Mesenchymal stem cell (in vitro differentiated cells and primary cell): ENCODE measurements around the gene BRME1.

Experiments used
- DNase-seq: peaks from one replicate; pipeline ENCODE4 v3.0.0-alpha.2; 2013
- H2AFZ ChIP-seq: one replicate; pipeline ENCODE4 v1.6.1; 2013; ENCODE audit warnings: low read depth, mild to moderate bottlenecking, control low read depth, inconsistent platforms, low read length, moderate library complexity
- H2AK5ac ChIP-seq: 2 replicates; pipeline ENCODE4 v1.6.1; 2013; ENCODE audit warnings: low read length, moderate library complexity, mild to moderate bottlenecking, inconsistent platforms; ENCODE audit not compliant: severe bottlenecking
- H2BK120ac ChIP-seq: one replicate; pipeline ENCODE4 v1.6.1; 2013; ENCODE audit warnings: low read depth, mild to moderate bottlenecking, inconsistent platforms, low read length, moderate library complexity
- H2BK12ac ChIP-seq, 2 experiments: one replicate each; pipeline ENCODE4 v1.6.1; 2013; ENCODE audit warnings: inconsistent platforms in 2 of 2, low read length in 2 of 2, mild to moderate bottlenecking in 2 of 2, moderate library complexity in 2 of 2, control low read depth in 1 of 2
- H2BK15ac ChIP-seq: one replicate; pipeline ENCODE4 v1.6.1; 2013; ENCODE audit warnings: mild to moderate bottlenecking, low read depth, inconsistent platforms; ENCODE audit not compliant: poor library complexity, severe bottlenecking
- H2BK5ac ChIP-seq: 2 replicates; pipeline ENCODE4 v1.6.1; 2013; ENCODE audit warnings: low read depth, mild to moderate bottlenecking, low read length, control low read depth, inconsistent platforms; ENCODE audit not compliant: poor library complexity, severe bottlenecking
- H3K14ac ChIP-seq, 2 experiments: one replicate each; pipeline ENCODE4 v1.6.1; 2013; ENCODE audit warnings: inconsistent platforms in 2 of 2, low read length in 2 of 2, control low read depth in 1 of 2, mild to moderate bottlenecking in 1 of 2, moderate library complexity in 1 of 2
- H3K18ac ChIP-seq, 2 experiments: one replicate each; pipeline ENCODE4 v1.6.1; 2013; ENCODE audit warnings: inconsistent platforms in 2 of 2, low read length in 2 of 2, control low read depth in 1 of 2, low read depth in 1 of 2, mild to moderate bottlenecking in 1 of 2
- H3K23ac ChIP-seq, 2 experiments: one replicate each; pipeline ENCODE4 v1.6.1; 2013; ENCODE audit warnings: inconsistent platforms in 2 of 2, low read length in 2 of 2, mild to moderate bottlenecking in 2 of 2, moderate library complexity in 2 of 2, control low read depth in 1 of 2
- H3K27ac ChIP-seq: 2 replicates; pipeline ENCODE4 v1.5.1; 2013; ENCODE audit warnings: mild to moderate bottlenecking, moderate library complexity, low read length, control low read depth, inconsistent platforms; ENCODE audit not compliant: poor library complexity, severe bottlenecking
- H3K27me3 ChIP-seq, 2 experiments: 2 replicates each; pipeline versions ENCODE4 v1.6.1 to v1.7.0; 2013; ENCODE audit warnings: low read length in 2 of 2, mild to moderate bottlenecking in 2 of 2, moderate library complexity in 2 of 2, control low read depth in 1 of 2, inconsistent platforms in 1 of 2; ENCODE audit not compliant: control insufficient read depth in 1 of 2, insufficient read depth in 1 of 2
- H3K36me3 ChIP-seq, 2 experiments: 2 replicates each; pipeline versions ENCODE4 v1.6.1 to v1.7.0; 2013; ENCODE audit warnings: low read length in 2 of 2, control low read depth in 1 of 2, inconsistent platforms in 1 of 2, low read depth in 1 of 2, mild to moderate bottlenecking in 1 of 2; ENCODE audit not compliant: insufficient read depth in 2 of 2, control insufficient read depth in 1 of 2
- H3K4ac ChIP-seq, 2 experiments: one replicate each; pipeline ENCODE4 v1.6.1; 2013; ENCODE audit warnings: inconsistent platforms in 2 of 2, low read length in 2 of 2, mild to moderate bottlenecking in 2 of 2, moderate library complexity in 2 of 2, control low read depth in 1 of 2, low read depth in 1 of 2
- H3K4me1 ChIP-seq: 2 replicates; pipeline ENCODE4 v1.6.1; 2013; ENCODE audit warnings: low read depth, low read length, control low read depth; ENCODE audit not compliant: control insufficient read depth, insufficient read depth
- H3K4me2 ChIP-seq: 2 replicates; pipeline ENCODE4 v1.6.1; 2013; ENCODE audit warnings: low read length, mild to moderate bottlenecking, inconsistent platforms; ENCODE audit not compliant: poor library complexity, severe bottlenecking
- H3K4me3 ChIP-seq, 2 experiments: 2 replicates each; pipeline versions ENCODE4 v1.5.1 to v1.7.0; 2013; ENCODE audit warnings: low read length in 2 of 2, mild to moderate bottlenecking in 2 of 2, control low read depth in 1 of 2, low read depth in 1 of 2; ENCODE audit not compliant: insufficient read depth in 1 of 2
- H3K79me1 ChIP-seq: replicated peaks from 2 replicates; pipeline ENCODE4 v1.6.1; 2013; ENCODE audit warnings: mild to moderate bottlenecking, control low read depth, low read length, inconsistent platforms; ENCODE audit not compliant: poor library complexity, severe bottlenecking
- H3K9ac ChIP-seq: 2 replicates; pipeline ENCODE4 v1.7.0; 2013; ENCODE audit warnings: mild to moderate bottlenecking, low read length, moderate library complexity
- H3K9me3 ChIP-seq: 2 replicates; pipeline ENCODE4 v1.7.0; 2013; ENCODE audit warnings: mild to moderate bottlenecking, low read length; ENCODE audit not compliant: control insufficient read depth
- H4K8ac ChIP-seq: one replicate; pipeline ENCODE4 v1.6.1; 2013; ENCODE audit warnings: inconsistent platforms, mild to moderate bottlenecking, low read length, moderate library complexity
- H4K91ac ChIP-seq: one replicate; pipeline ENCODE4 v1.6.1; 2013; ENCODE audit warnings: mild to moderate bottlenecking, low read length, inconsistent platforms
- WGBS: methylation state at CpG from one replicate; pipeline ENCODE4 v1.1.7; 2013; ENCODE audit warnings: mixed read lengths; 5-methylcytosine and 5-hydroxymethylcytosine counted together

The BRME1 gene

GRCh38 chr19:13906910-13907309, 993 bp upstream of the BRME1 start:
- Histone ChIP-seq H3K9ac (peak overlapping the region; percentile 86), H2BK120ac (no peak overlapping the region), H4K91ac (no peak overlapping the region), H2BK15ac (no peak overlapping the region), H3K23ac (no peak overlapping the region), H3K9me3 (no peaks in the 10 kb centered on the region), H2BK5ac (no peak overlapping the region), H2BK12ac (no peak overlapping the region), H2AK5ac (peak overlapping the region; percentile 27), H3K27me3 (no peaks in the 10 kb centered on the region), H4K8ac (no peak overlapping the region), H3K4ac (no peak overlapping the region), H3K18ac (peak overlapping the region in 1 of 2 experiments; percentile 43), H2AFZ (no peak overlapping the region), H3K4me3 (peak overlapping the region; percentile 83 to 86), H3K14ac (no peak overlapping the region), H3K27ac (no peak overlapping the region), H3K79me1 (peaks cover 7% of the 10 kb centered on the region), H3K4me1 (peaks cover 13% of the 10 kb centered on the region), H3K36me3 (peaks cover 7 to 13% of the 10 kb centered on the region in 2 experiments), H3K4me2 (peak overlapping the region; percentile 88)
- WGBS = 99% methylated on average over 4 of the region's 5 CpGs
- DNase-seq = no peak

- H3K27ac ChIP-seq = no peak overlapping the region
- peak overlapping the region; percentile 33 for H2AFZ ChIP-seq
- H2AK5ac ChIP-seq = no peak overlapping the region
- H4K91ac ChIP-seq = peak overlapping the region; percentile 39
- H2BK5ac ChIP-seq = no peak overlapping the region
- H3K14ac ChIP-seq = peak overlapping the region in 1 of 2 experiments; percentile 74
- no peak overlapping the region for H2BK15ac ChIP-seq
- WGBS = 21% methylated on average over 13 of the region's 13 CpGs
- H3K27me3 ChIP-seq = no peaks in the 10 kb centered on the region
- peaks cover 7% of the 10 kb centered on the region for H3K79me1 ChIP-seq
- H3K9ac ChIP-seq = peak overlapping the region; percentile 86
- H2BK120ac ChIP-seq = peak overlapping the region; percentile 49
- peak overlapping the region in 1 of 2 experiments; percentile 97 for H3K18ac ChIP-seq
- H3K9me3 ChIP-seq = no peaks in the 10 kb centered on the region
- H4K8ac ChIP-seq = peak overlapping the region; percentile 97
- H3K23ac ChIP-seq = no peak overlapping the region
- H2BK12ac ChIP-seq = no peak overlapping the region
- DNase-seq = no peak
- peaks cover 13% of the 10 kb centered on the region for H3K4me1 ChIP-seq
- peak overlapping the region in 1 of 2 experiments; percentile 40 for H3K4ac ChIP-seq
- peak overlapping the region; percentile 88 for H3K4me2 ChIP-seq
- H3K4me3 ChIP-seq = peak overlapping the region; percentile 83 to 86
- peaks cover 7 to 12% of the 10 kb centered on the region in 2 experiments for H3K36me3 ChIP-seq
Observed at GRCh38 chr19:13906521-13906904, 596 bp upstream of the BRME1 start.

DNA sequence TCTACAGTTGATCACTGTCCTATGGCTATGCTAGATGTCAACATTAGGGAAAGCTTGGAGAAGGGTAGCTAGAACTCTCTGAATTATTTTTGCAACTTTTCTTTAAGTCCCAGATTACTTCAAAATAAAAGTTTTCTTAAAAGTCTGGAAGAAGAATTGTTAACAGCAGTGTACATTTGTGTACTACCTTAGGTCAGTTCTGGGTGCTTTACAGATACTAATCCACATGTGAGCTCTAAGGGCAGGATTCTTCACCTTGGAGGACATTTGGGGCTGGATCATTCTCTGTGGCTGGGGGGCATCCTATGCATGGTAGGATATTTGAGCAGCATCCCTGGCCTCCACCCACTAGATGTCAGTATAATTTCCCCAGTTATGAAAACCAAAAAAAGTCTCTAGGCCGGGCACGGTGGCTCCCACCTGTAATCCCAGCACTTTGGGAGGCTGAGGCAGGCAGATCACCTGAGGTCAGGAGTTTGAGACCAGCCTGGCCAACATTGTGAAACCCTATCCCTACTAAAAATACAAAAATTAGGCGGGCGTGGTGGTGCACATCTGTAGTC, 2.8 kb downstream of the BRME1 start:
- no peak overlapping the region for H4K91ac ChIP-seq
- H3K14ac ChIP-seq = no peak overlapping the region
- no peak overlapping the region for H2AK5ac ChIP-seq
- H3K4ac ChIP-seq = no peak overlapping the region
- no peak overlapping the region for H2BK12ac ChIP-seq
- no peak overlapping the region for H3K18ac ChIP-seq
- peaks cover 7% of the 10 kb centered on the region for H3K79me1 ChIP-seq
- no peaks in the 10 kb centered on the region for H3K36me3 ChIP-seq
- peaks cover 13% of the 10 kb centered on the region for H3K4me1 ChIP-seq
- H3K27ac ChIP-seq = no peak overlapping the region
- H3K9ac ChIP-seq = no peak overlapping the region
- H3K23ac ChIP-seq = no peak overlapping the region
- 91% methylated on average over 4 of the region's 4 CpGs for WGBS
- H3K4me2 ChIP-seq = no peak overlapping the region
- H3K9me3 ChIP-seq = no peaks in the 10 kb centered on the region
- no peak overlapping the region for H2BK5ac ChIP-seq
- no peak overlapping the region for H3K4me3 ChIP-seq
- H2BK15ac ChIP-seq = no peak overlapping the region
- H2AFZ ChIP-seq = no peak overlapping the region
- DNase-seq = peak; percentile 18
- H3K27me3 ChIP-seq = no peaks in the 10 kb centered on the region
- no peak overlapping the region for H2BK120ac ChIP-seq
- H4K8ac ChIP-seq = no peak overlapping the region

GRCh38 chr19:13899912-13900584, 5.9 kb downstream of the BRME1 start:
- H3K14ac ChIP-seq = no peak overlapping the region
- H3K27ac ChIP-seq = no peak overlapping the region
- no peak overlapping the region for H2AFZ ChIP-seq
- DNase-seq = peak; percentile 40
- no peaks in the 10 kb centered on the region for H3K79me1 ChIP-seq
- H3K4me2 ChIP-seq = no peak overlapping the region
- no peaks in the 10 kb centered on the region for H3K4me1 ChIP-seq
- H3K27me3 ChIP-seq = no peaks in the 10 kb centered on the region
- H4K91ac ChIP-seq = no peak overlapping the region
- no peak overlapping the region for H3K23ac ChIP-seq
- H3K4ac ChIP-seq = no peak overlapping the region
- H3K9me3 ChIP-seq = no peaks in the 10 kb centered on the region
- H4K8ac ChIP-seq = no peak overlapping the region
- no peak overlapping the region for H2BK15ac ChIP-seq
- no peak overlapping the region for H2BK12ac ChIP-seq
- no peak overlapping the region for H3K9ac ChIP-seq
- H2BK120ac ChIP-seq = no peak overlapping the region
- no peaks in the 10 kb centered on the region for H3K36me3 ChIP-seq
- H3K4me3 ChIP-seq = no peak overlapping the region
- WGBS = 64% methylated on average over 5 of the region's 5 CpGs
- no peak overlapping the region for H2AK5ac ChIP-seq
- no peak overlapping the region for H2BK5ac ChIP-seq
- H3K18ac ChIP-seq = no peak overlapping the region
